Esophagus squamous epithelium (tissue), 4 donors: ENCODE data around the gene TNN.

ENCODE experiments used
- POLR2A ChIP-seq, 4 donors: fragments of 450-650 bp; IDR thresholded peaks; one replicate each; pipeline ENCODE4 v1.6.1; 2017; ENCODE audit warnings: antibody characterized with exemption in 4 of 4, mild to moderate bottlenecking in 4 of 4, moderate library complexity in 3 of 4
- TF ChIP-seq, protein P1 (sequence below), 6 experiments: fragments of 450-650 bp in 4 of 6; fragments of 200-600 bp in 2 of 6; sonication (generic) in 2 of 6; IDR thresholded peaks; one replicate each; pipeline ENCODE4 v1.5.1; 2016 to 2019; ENCODE audit warnings: antibody characterized with exemption in 6 of 6, mild to moderate bottlenecking in 4 of 6, moderate library complexity in 4 of 6

DNA sequence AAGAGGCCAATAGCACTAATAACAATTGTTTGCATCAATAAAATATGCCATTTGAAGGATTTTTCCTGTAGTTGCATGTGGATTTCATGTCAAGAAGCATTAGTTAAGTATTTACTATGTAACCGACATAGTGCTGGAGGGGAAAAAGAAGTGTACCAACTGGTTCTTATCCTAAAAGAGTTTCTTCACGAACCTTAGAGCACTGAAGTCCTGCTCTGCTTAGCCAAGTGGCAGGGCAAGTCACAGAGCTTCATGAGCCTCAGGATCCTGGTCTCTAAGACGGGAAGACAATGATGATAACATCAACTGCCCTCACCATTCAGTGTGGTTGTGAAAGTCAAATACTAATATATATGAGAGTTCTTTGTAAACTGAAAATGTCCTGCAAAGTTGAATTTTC lies 110.8 kb downstream of the TNN start:
- no peak for TF ChIP-seq POLR2A (IDR thresholded peaks at IDR 0.05)
- TF ChIP-seq, protein P1, sequence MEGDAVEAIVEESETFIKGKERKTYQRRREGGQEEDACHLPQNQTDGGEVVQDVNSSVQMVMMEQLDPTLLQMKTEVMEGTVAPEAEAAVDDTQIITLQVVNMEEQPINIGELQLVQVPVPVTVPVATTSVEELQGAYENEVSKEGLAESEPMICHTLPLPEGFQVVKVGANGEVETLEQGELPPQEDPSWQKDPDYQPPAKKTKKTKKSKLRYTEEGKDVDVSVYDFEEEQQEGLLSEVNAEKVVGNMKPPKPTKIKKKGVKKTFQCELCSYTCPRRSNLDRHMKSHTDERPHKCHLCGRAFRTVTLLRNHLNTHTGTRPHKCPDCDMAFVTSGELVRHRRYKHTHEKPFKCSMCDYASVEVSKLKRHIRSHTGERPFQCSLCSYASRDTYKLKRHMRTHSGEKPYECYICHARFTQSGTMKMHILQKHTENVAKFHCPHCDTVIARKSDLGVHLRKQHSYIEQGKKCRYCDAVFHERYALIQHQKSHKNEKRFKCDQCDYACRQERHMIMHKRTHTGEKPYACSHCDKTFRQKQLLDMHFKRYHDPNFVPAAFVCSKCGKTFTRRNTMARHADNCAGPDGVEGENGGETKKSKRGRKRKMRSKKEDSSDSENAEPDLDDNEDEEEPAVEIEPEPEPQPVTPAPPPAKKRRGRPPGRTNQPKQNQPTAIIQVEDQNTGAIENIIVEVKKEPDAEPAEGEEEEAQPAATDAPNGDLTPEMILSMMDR (IDR thresholded peaks at IDR 0.05), result no peak
